Peyer's patch (tissue), 4 donors: ENCODE measurements around the gene GGTLC3.
"Not testable (repeated sequence)": the region's sequence is repeated elsewhere in the genome, so short reads cannot be mapped to it uniquely, and the experiment has no call there.

Experiments used
- CTCF ChIP-seq, 6 experiments: fragments of 450-650 bp in 4 of 6; fragments of 200-600 bp in 2 of 6; sonication (generic) in 1 of 6; IDR thresholded peaks; one replicate each; pipeline ENCODE4 v1.5.1; 2017 to 2019; ENCODE audit warnings: antibody characterized with exemption in 6 of 6, mild to moderate bottlenecking in 3 of 6, moderate library complexity in 1 of 6
- POLR2A ChIP-seq, 2 donors: fragments of 450-650 bp; IDR thresholded peaks; one replicate each; pipeline ENCODE4 v1.5.1; 2017; ENCODE audit warnings: antibody characterized with exemption in 2 of 2, mild to moderate bottlenecking in 2 of 2, moderate library complexity in 2 of 2

- not testable (repeated sequence) for TF ChIP-seq POLR2A, CTCF (IDR thresholded peaks at IDR 0.05)
Measured at GRCh38 chr22:18523328-18523727, 5.4 kb upstream of the GGTLC3 start.
